GM12892 (cell line): ENCODE data around the gene TMEM191C.
"Not testable (repeated sequence)": the region's sequence is repeated elsewhere in the genome, so short reads cannot be mapped to it uniquely, and the experiment has no call there.

Experiments
- DNase-seq: peaks from one replicate; pipeline ENCODE4 v3.0.0; 2011; ENCODE audit not compliant: insufficient read length
- FAIRE-seq: peaks from 2 replicates; lab custom pipeline; 2011; peaks lifted over from hg19 to GRCh38; lab: Jason Lieb, UNC
- POLR2A ChIP-seq: IDR thresholded peaks from 2 replicates; pipeline ENCODE4 v1.6.1; 2011; ENCODE audit warnings: low read depth, low read length, control low read depth
- POLR2AphosphoS5 ChIP-seq: IDR thresholded peaks from 2 replicates; pipeline ENCODE4 v1.6.1; 2011; ENCODE audit warnings: low read depth, low read length, control low read depth
- TAF1 ChIP-seq: IDR thresholded peaks from 2 replicates; pipeline ENCODE4 v1.6.1; 2011; ENCODE audit warnings: low read depth, mild to moderate bottlenecking, control low read depth, low read length, borderline replicate concordance

The TMEM191C gene

DNA sequence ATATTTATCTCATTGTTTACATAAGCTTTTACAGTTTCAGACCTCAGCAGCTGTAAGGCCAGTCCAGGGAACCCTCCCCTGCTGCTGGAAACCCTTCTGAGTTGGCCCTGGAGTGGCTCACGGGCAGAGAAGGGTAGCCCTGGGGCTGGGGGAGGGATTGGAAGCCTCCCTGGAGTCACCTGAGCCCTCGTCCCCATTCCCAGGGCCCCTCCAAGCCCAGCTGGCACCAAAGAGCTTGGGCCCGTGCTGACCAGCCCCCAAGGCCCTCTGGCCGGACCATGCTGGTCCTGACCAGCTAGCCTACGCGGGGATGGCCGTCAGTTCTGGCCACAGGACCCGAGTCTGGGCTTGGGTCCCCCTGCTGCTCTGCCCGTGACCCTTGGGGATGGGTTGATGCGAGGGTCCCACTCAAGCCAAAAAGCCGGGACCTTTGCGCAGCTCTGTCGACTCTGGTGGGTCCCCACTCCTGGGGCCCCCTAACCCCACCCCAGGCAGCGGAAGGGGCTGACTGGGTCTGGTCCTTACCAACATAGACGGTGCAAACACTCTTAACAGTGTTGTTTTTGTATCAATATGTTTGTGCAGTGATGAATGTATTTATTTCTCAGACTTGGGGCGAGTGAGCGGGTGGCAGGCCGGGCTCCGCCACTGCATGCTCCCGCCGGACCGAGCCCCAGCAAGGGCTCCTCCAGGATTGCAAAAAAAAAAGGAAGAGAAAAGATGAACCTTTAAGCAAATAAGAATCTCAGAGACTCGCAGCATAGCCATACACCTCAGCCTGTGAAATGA lies 17.5 kb upstream of the TMEM191C start:
- TF ChIP-seq POLR2A = no peak
- TF ChIP-seq POLR2AphosphoS5 = no peak
- no peak for TF ChIP-seq TAF1
- DNase-seq = no peak
- FAIRE-seq = no peak

GRCh38 chr22:21450320-21450831 lies 16.8 kb upstream of the TMEM191C start:
- DNase-seq (no peak), FAIRE-seq (no peak)
- no peak for TF ChIP-seq TAF1
- TF ChIP-seq POLR2AphosphoS5 = no peak
- no peak for TF ChIP-seq POLR2A

- FAIRE-seq = no peak
- TF ChIP-seq POLR2A = no peak
- TF ChIP-seq TAF1 = no peak
- TF ChIP-seq POLR2AphosphoS5 = no peak
These were observed 16.3 kb upstream of the TMEM191C start for GRCh38 chr22:21450858-21451353.

DNA sequence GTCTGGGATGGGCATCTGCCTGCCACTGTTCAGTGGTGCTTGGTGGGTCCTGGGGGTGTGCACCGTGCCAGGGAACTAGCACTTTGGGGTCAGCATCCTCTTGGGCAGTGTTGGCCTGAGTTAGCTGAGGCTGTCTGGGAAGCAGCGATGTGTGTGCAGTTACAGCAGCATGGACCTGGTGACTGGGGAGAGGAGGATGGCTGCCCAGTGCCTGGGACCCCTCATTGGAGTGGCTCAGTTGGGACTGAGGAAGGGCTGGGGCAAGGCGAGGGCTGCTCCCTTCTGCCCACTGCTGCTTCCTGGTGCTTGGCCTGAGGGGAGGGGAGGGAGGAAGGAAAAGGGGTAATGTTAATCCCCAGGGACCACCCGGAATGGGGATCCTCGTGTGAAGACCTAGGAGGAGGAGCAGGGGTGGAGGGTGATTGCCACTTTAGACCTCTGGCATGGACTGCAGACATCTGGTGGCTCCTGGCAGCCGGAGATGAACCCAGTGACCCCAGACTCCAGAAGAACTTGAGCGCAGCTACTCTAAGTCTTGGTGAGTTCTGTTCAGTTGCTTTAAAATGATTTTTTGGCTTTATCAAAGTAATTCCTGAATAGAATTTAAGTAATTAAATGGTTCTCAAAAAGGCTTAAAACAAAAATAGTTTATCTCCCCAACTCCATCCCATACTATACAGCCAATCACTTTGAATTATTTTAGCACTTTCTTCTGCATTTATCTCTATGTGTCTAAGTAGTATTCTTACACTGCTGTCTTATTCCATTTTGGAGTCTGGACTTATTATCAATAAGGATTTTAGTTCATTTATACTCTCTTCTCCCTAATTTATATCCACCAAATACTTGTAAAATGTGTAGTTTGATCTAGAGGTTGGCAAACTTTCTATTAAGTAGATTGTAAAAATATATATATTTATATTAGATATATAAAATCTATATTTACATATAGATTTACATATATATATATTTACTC lies 15.4 kb upstream of the TMEM191C start:
- TF ChIP-seq POLR2AphosphoS5 (0 out of 2 replicates have a peak, but pooled peaks have one; percentile 24), TAF1 (no peak), POLR2A (no peak)
- FAIRE-seq (no peak), DNase-seq (no peak)

More at GRCh38 chr22:21450858-21451353, 16.3 kb upstream of the TMEM191C start:
- DNase-seq = no peak

DNA sequence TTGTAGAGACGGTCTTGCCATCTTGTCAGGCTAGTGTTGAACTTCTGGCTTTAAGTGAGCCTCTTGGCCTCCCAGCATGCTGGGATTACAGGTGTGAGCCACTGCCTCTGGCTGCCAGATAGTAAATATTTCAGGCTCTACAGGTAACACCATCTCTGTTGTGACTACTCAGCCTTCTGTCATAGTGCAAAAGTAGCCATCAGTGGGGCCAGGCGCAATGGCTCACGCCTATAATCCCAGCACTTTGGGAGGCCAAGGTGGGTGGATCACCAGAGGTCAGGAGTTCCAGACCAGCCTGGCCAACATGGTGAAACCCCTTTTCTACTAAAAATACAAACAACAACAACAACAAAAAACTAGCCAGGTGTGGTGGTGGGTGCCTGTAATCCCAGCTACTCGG lies 14.5 kb upstream of the TMEM191C start:
- not testable (repeated sequence) for DNase-seq, FAIRE-seq

DNA sequence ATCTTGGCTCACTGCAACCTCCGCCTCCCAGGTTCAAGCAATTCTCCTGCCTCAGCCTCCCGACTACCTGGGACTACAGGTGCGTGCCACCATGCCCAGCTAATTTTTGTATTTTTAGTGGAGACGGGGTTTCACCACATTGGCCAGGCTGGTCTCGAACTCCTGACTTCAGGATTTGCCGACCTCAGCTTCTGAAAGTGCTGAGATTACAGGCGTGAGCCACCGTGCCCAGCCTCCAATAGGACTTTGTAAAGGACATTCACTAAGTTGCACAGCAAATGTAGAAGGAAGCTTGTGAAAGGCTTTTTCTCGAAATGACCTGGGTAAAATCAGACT lies 12.2 kb upstream of the TMEM191C start:
- FAIRE-seq, DNase-seq: not testable (repeated sequence)

DNA sequence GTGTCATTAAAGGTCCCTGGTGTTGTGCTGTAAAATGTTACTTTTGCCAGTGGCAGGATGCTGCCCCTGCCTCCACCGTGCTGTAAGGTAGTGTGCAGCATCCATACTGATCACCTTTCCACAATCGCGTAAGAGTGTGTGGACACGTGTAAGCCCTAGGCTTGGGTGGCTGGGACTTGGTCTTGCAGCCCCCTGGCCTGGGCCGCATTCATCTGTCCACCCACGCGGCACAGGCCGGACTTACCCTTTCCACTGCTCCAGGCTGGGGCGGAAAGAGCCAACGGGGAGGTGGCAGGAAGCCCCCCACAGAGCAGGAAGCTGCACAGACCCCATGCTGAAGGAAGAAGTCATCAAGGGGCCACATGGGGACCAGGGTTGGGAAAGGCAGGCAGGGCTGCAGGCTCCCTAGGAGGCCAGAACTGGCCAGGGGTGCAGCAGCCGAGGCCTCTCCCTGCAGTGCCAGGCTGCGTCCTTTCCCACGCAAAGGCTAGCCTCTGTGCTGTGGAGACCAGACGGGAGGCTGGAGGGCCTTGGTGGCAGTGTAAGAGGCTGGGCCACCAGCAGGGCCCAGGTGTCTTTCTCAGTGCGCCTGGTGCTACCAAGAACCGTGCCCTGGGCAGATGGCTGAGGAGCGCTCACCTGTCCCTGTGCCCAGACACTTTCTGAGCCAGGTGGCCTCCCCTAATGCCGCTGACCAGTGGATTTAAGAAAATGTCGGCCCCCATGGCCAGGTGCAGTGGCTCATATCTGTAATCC lies 11.7 kb upstream of the TMEM191C start:
- no peak for DNase-seq
- no peak for FAIRE-seq
- TF ChIP-seq POLR2A (no peak), TAF1 (no peak), POLR2AphosphoS5 (no peak)

- no peak for TF ChIP-seq POLR2A
- no peak for TF ChIP-seq POLR2AphosphoS5
- no peak for TF ChIP-seq TAF1
- FAIRE-seq (no peak), DNase-seq (no peak)
These were observed 10.0 kb upstream of the TMEM191C start for GRCh38 chr22:21457023-21457787.

- not testable (repeated sequence) for DNase-seq
- peak; percentile 24 for FAIRE-seq
These were observed 4.5 kb upstream of the TMEM191C start for GRCh38 chr22:21462672-21463071.

DNA sequence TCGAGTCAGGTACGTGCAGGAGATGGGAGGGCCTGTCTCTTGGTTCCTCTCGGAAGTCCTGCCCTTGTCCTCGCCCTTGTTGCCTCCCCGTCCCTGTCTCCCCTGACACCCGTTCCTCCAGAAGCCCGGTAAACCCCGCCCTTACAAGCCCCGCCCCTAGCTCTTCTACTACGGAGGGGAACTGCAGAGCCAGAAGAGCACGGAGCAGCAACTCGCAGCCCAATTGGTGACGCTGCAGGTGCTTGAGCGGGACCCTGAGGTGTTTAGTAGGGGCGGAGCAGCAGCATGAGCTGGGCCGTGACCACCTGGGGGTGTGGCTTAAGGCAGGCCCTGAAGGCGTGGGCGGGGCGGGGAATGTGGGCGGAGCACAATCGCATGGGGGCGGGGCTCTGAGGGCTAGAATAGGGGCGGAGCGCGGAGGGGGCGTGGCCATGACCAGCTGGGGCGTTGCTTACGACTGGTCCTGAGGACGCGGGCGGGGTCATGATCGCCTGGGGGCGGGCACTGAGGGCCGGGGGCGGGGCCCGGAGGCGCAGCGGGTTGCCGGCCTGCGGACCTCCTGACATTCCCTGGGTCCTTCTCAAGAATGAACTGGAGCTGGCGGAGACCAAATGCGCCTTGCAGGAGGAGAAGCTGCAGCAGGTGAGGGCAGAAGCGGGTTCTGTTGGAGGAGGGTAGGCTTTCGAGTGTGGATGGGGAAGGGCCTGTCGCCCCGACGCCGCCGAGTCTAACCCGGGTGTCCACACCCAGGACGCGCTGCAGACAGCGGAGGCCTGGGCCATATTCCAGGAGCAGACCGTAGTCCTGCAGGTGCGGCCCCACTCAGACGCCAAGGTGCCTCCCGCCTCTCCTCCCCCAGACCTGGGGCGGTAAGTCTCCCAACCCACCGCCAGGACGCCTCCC lies 1.3 kb downstream of the TMEM191C start:
- not testable (repeated sequence) for DNase-seq, FAIRE-seq

- FAIRE-seq, DNase-seq: not testable (repeated sequence)
These were observed 2.2 kb downstream of the TMEM191C start for GRCh38 chr22:21469097-21469994.

- FAIRE-seq, DNase-seq: not testable (repeated sequence)
These were observed 5.8 kb downstream of the TMEM191C start for GRCh38 chr22:21472984-21473383.

DNA sequence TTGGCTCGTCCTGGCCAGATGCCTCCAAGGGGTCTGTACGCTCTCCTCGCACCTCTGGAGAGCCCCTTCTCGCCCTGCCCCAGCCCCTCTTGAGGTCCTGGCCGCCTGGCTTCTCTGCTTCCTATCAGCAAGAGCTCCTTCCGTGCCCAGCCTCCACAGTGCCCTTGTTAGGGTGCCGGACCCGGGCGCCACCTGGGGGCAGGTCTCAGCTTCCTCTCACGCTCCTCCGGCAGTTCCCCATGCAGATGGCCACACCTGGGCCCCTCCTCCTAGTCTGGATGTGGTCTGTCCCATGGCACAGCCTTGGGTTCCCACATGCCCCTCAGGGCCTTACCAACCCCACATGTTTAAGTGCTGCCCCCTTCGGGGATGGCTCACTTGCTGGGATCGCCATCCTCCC lies 6.5 kb downstream of the TMEM191C start:
- DNase-seq, FAIRE-seq: not testable (repeated sequence)

DNA sequence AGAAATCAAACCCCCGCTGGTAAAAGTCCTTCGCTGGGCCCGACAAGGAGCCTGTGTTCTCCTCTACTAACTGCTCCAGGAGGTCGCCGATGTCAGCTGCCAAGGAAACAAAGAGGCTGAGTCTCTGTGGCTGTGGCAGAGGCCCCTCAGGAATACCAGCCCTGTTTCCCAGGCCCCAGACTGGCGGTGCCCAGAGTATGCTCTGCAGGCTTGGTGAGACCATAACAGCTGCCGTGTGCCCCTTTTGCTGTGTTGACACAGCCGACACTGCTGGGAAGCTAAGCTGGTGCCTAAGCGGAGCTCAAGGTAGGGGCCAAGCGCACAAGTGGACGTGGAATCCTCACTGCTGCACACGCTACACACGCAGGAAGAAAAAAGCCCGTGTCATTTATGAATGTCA lies 16.9 kb downstream of the TMEM191C start:
- not testable (repeated sequence) for FAIRE-seq

GRCh38 chr22:21487723-21488122 lies 20.5 kb downstream of the TMEM191C start:
- not testable (repeated sequence) for DNase-seq, FAIRE-seq

More for the DNA sequence above, 16.9 kb downstream of the TMEM191C start:
- DNase-seq = not testable (repeated sequence)
